NK-92 treated with Interleukin-12 subunit alpha and Interleukin-12 subunit beta, amount 100 ng/mL, for 24 hours (cell line): Measurements from ENCODE around the gene MCL1.

ENCODE experiments used
- DNase-seq: peaks from one replicate; lab custom pipeline; 2025; lab: John Stamatoyannopoulos, UW

Gene MCL1

DNA sequence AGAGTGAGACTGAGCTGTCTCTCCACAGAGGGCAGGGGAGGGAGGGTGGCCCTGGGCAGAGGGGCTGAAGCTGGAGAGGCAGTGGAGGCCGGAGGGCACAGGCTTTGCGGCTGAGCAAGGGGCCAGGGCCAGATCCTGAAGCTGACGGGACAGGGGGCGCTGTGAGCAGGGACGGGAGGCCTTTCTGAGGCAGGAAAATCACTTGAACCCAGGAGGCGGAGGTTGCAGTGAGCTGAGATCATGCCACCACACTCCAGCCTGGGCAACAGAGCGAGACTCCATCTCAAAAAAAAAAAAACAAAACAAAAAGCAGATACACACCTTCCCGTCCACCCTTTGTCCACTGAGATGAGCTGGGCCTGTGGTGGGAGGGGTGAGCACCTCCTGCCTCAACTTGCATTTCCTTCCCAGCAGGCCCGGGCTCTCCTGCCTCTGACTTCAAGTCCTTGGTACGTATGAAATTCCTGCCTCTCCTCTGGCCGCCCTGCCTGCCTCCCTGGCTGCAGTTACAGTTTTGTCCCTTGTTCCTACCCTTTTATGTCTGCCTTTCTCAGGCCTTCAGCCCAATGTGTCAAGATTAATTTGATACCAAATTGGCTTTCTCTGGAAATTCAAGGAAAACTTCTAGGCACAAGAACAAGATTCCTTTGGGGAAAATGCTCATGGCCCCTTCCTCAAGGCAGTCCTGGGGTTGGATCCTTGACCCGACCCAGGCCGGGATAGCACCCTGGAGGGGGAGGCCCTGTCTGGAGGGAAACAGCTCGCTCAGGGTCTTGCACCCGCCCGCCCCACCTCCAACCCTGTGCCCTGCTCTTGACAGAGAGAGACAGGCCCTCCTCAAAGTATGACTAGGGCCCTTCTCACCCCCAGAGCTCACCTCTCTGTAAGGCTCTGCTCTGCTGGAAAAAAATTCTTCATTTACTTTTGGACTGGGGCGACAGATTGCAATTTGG, 41.4 kb downstream of the MCL1 start:
- no peak for DNase-seq

GRCh38 chr1:150536836-150537731, 42.3 kb downstream of the MCL1 start:
- no peak for DNase-seq

DNA sequence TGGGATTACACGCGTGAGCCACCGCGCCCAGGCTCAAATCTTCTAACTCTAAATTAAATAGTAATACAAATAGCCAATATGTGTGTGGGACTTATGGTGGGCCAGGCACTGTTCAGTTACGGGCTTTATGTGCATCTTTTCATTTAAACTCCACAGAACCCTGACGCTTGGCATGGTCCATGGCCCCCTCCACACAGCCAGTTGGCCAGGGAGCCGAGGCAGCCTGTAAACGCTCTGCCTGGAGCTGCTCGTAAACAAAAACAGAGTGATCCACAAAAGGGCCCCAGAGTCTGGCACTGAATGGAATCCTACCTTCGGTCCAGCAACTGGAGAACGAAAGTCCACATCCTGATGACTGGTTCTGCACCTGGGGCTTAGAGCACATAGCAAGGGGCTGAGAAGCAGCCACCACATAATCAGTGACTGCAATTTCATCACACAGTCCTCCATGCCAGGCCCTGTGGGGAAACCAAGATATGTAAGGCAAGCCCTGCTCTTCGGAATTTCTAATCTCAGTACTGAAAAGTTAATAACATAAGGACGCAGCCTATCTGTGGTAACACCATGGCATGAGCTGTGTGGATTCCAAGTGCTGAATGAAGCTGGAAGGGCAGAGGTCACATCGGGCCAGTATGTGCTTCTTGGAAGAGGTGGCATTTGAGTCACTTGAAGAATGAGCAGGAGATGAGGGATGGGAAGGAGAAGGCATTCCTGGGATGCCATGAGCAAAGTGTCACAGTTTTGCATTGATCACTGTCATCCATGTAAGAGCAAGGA, 43.7 kb downstream of the MCL1 start:
- DNase-seq = no peak

DNA sequence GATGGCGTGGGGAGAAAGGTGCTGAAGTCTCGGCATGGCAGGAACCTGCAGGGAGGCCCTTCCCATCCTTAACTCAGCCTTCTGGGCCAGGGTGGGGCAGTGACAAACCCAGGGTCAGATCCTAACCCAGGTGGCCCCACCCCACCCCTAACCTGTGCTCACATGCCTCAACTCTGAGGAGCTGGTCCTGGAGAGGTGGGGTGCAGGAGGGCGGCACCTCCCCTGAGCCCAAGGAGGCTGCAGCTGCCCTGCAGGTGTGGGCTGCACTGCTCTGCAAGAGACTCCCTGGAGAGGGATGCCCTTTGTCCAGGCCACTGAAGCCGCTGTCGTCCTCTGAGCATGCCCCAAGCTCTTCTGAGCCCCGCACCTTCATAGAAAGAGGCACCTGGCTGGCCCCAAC, 45.4 kb downstream of the MCL1 start:
- DNase-seq = no peak

GRCh38 chr1:150532860-150533259, 46.5 kb downstream of the MCL1 start:
- no peak for DNase-seq

GRCh38 chr1:150530491-150531159, 48.8 kb downstream of the MCL1 start:
- no peak for DNase-seq

DNA sequence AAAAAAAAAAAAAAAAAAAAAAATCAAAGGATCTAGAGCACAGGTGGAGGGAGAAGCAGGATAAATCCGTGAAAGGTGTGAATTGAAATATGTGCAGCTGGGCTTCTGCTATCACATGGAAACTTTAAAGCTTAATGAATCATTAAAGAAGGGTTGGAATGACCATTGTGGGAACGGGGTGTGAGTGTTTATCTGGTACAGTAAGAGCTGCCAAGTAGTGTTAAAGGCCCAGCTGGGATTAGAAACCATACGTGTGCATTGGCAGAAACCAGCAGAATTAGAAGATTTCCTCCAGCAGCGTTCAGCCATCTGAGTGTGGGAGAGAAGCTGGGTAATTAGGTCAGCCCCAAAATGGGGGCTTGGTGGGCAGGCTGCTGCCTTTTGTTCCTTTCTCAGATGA, 50.4 kb downstream of the MCL1 start:
- DNase-seq = no peak

DNA sequence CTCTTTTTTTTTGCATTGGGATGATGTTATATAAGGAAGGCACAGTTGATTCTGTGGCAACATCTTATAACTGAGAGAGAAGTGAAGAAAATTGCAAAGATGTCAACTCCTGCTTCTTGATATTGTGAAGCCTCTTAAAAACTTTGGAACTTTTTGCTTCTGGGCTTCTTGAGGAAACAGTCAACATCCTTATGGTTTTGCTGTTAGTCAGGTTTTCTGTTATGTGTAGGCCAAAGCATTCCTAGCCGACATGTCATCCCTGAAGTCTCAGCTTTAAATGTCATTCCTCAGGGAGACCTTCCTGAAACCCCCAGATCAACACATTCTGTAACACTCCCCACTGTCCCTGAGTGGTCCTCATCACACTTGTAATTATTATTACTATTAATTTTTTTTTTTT, 51.2 kb downstream of the MCL1 start:
- no peak for DNase-seq

- DNase-seq = no peak
Observed at GRCh38 chr1:150525348-150525747, 54.1 kb downstream of the MCL1 start.
